Measurements from ENCODE around the gene OR10H5.
"Not testable (repeated sequence)": the region's sequence is repeated elsewhere in the genome, so short reads cannot be mapped to it uniquely, and the experiment has no call there.

OR10H5 gene

DNA sequence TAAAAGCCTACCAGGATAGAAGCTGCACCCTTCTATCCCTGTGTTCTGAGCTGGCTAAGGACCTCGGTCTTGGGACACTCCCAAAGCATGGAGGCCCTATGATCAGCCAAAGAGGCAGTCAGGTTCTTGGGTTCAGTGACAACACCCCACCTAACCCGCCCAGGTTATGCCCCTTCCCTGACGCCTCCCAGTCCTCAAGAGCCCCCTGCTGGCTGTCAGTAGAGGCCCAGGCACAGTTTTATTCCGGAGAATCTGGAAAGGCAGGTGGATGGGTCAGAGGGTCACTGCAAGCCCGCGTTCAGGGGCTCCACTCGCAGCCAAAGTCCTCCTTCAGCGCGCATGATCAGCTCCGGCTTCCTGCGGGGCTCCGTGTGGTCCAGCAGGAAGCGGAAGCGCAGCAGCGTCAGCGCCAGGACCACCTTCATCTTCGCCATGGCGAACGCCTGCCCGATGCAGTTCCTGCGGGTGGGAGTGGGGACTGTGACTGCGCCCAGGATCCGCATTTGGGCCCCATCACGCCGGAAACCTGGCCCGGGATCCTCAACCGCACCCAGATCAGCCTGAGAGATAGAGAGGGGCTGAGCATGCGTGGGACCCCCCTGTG is 27.4 kb upstream of the OR10H5 start:
- no peak for DNase-seq (ENCODE audit: low spot score)
- no peak overlapping the region for H3K27ac ChIP-seq (ENCODE audit: poor library complexity, severe bottlenecking)
- no peak for ATAC-seq (ENCODE audit: low read depth)

DNA sequence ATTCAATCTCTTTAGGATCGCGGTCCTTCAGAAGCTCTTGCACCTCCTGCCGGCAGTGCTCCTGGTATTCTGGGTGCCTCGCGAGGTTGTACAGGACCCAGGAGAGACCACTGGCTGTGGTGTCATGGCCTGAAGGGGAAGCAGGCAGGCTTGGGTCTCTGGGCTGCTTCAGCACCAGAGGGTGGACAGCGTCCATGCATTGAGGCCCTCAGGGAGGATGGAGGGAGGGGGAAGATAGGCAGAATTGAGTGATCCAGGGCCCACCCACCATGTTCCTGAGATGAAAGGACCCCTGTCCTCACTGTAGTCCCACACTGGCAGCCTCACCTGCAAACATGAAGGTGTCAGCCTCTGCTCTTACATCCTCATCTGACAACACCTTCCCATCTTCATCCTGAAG is 17.9 kb upstream of the OR10H5 start:
- no peaks in the 10 kb centered on the region for H3K4me1 ChIP-seq (ENCODE audit: insufficient read depth, poor library complexity, severe bottlenecking)
- DNase-seq (ENCODE audit: low spot score) = no peak
- no peaks in the 10 kb centered on the region for H3K36me3 ChIP-seq (ENCODE audit: low read depth)
- H3K27me3 ChIP-seq (ENCODE audit: insufficient read depth, poor library complexity, severe bottlenecking) = no peaks in the 10 kb centered on the region
- H3K27ac ChIP-seq (ENCODE audit: poor library complexity, severe bottlenecking) = no peak overlapping the region
- ATAC-seq (ENCODE audit: low read depth) = no peak
- H3K9me3 ChIP-seq (ENCODE audit: severe bottlenecking) = no peaks in the 10 kb centered on the region
- no peak overlapping the region for H3K4me3 ChIP-seq (ENCODE audit: severe bottlenecking)
- TF ChIP-seq, protein P1, sequence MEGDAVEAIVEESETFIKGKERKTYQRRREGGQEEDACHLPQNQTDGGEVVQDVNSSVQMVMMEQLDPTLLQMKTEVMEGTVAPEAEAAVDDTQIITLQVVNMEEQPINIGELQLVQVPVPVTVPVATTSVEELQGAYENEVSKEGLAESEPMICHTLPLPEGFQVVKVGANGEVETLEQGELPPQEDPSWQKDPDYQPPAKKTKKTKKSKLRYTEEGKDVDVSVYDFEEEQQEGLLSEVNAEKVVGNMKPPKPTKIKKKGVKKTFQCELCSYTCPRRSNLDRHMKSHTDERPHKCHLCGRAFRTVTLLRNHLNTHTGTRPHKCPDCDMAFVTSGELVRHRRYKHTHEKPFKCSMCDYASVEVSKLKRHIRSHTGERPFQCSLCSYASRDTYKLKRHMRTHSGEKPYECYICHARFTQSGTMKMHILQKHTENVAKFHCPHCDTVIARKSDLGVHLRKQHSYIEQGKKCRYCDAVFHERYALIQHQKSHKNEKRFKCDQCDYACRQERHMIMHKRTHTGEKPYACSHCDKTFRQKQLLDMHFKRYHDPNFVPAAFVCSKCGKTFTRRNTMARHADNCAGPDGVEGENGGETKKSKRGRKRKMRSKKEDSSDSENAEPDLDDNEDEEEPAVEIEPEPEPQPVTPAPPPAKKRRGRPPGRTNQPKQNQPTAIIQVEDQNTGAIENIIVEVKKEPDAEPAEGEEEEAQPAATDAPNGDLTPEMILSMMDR (IDR thresholded peaks at IDR 0.05; ENCODE audit: poor library complexity, severe bottlenecking) = no peak

More for the DNA sequence above, 27.4 kb upstream of the OR10H5 start:
- Histone ChIP-seq H3K27me3 (ENCODE audit: insufficient read depth, poor library complexity, severe bottlenecking) (peaks cover 34% of the 10 kb centered on the region), H3K9me3 (ENCODE audit: severe bottlenecking) (no peaks in the 10 kb centered on the region), H3K4me3 (ENCODE audit: severe bottlenecking) (no peak overlapping the region), H3K36me3 (ENCODE audit: low read depth) (no peaks in the 10 kb centered on the region), H3K4me1 (ENCODE audit: insufficient read depth, poor library complexity, severe bottlenecking) (no peaks in the 10 kb centered on the region)
- TF ChIP-seq, protein P1 (IDR thresholded peaks at IDR 0.05; ENCODE audit: poor library complexity, severe bottlenecking) = peak; percentile 24

DNA sequence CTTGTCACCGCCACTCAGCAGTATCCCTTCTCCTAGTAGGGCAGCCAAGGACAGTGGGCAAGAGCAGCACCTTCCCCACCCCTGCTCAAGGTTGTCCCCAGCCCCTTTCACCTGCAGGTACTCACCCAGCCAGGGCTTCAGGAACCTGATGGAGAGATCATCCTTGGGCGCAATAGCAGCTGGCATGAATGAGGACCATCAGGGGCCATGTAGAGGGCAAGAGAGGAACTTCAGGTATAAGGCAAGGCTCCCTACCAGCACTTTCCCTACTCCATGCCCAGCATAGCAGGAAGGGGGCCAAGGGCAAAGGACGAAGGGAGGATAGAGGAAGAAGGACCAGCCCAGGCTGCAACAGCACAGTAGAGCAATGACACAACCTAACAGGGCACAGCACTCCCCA is 13.3 kb upstream of the OR10H5 start:
- ATAC-seq (ENCODE audit: low read depth); H3K4me3 ChIP-seq (ENCODE audit: severe bottlenecking); H3K36me3 ChIP-seq (ENCODE audit: low read depth); H3K27ac ChIP-seq (ENCODE audit: poor library complexity, severe bottlenecking); H3K27me3 ChIP-seq (ENCODE audit: insufficient read depth, poor library complexity, severe bottlenecking); H3K9me3 ChIP-seq (ENCODE audit: severe bottlenecking); H3K4me1 ChIP-seq (ENCODE audit: insufficient read depth, poor library complexity, severe bottlenecking); DNase-seq (ENCODE audit: low spot score): not testable (repeated sequence)

DNA sequence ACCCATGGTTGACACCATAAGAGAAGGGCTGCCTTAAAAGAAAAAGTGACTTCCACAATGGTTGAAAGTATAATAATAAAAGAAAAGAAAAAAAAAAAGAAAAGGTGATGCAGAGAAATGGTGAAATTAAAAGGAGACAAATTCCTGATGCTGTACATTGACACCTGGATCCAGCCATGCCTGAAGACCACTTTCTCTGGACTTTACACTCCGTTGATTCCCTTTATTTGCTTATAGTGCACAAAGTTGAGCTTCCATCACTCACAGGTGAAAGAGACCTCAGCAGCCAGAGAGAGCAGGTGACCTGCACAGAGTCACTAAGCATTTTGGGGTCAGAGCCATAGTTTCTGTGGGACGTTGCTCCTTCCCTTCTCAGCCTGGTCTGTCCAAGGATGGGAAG is 12.2 kb upstream of the OR10H5 start:
- Histone ChIP-seq H3K9me3 (ENCODE audit: severe bottlenecking) (no peaks in the 10 kb centered on the region), H3K27me3 (ENCODE audit: insufficient read depth, poor library complexity, severe bottlenecking) (no peaks in the 10 kb centered on the region), H3K4me3 (ENCODE audit: severe bottlenecking) (no peak overlapping the region), H3K4me1 (ENCODE audit: insufficient read depth, poor library complexity, severe bottlenecking) (no peaks in the 10 kb centered on the region), H3K36me3 (ENCODE audit: low read depth) (no peaks in the 10 kb centered on the region), H3K27ac (ENCODE audit: poor library complexity, severe bottlenecking) (no peak overlapping the region)
- TF ChIP-seq, protein P1 (IDR thresholded peaks at IDR 0.05; ENCODE audit: poor library complexity, severe bottlenecking) = no peak
- no peak for ATAC-seq (ENCODE audit: low read depth)
- no peak for DNase-seq (ENCODE audit: low spot score)

DNA sequence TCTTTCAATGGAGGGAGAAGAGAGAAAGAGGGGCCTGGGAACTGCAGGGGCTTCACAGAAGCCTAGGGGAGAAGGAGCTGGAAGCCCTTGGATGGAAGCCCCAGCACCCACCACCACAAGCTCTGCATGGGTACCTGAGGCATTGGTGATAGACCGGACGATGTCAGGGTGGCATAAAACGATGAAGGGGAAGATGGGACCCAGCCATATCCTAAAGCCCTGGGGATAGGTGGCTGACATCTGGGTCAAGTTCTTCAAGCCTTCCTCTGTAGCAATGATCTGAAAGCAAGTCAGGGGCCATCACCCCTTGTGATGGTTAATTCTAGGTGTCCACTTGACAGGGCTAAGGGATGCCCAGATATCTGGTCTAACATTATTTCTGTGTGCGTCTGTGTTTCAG is 11.2 kb upstream of the OR10H5 start:
- no peak overlapping the region for H3K4me3 ChIP-seq (ENCODE audit: severe bottlenecking)
- no peaks in the 10 kb centered on the region for H3K4me1 ChIP-seq (ENCODE audit: insufficient read depth, poor library complexity, severe bottlenecking)
- DNase-seq (ENCODE audit: low spot score) (no peak), ATAC-seq (ENCODE audit: low read depth) (no peak)
- TF ChIP-seq, protein P1 (IDR thresholded peaks at IDR 0.05; ENCODE audit: poor library complexity, severe bottlenecking) = no peak
- no peaks in the 10 kb centered on the region for H3K9me3 ChIP-seq (ENCODE audit: severe bottlenecking)
- H3K36me3 ChIP-seq (ENCODE audit: low read depth) = no peaks in the 10 kb centered on the region
- no peak overlapping the region for H3K27ac ChIP-seq (ENCODE audit: poor library complexity, severe bottlenecking)
- no peaks in the 10 kb centered on the region for H3K27me3 ChIP-seq (ENCODE audit: insufficient read depth, poor library complexity, severe bottlenecking)
